SIG-M5 treated with dmso at 0.1 percent for 504 hours (cell line): ENCODE measurements around the gene RASD2.

Experiments
- DNase-seq: peaks from one replicate; lab custom pipeline; 2025; ENCODE audit not compliant: unreplicated experiment; lab: John Stamatoyannopoulos, UW

The RASD2 gene

DNA sequence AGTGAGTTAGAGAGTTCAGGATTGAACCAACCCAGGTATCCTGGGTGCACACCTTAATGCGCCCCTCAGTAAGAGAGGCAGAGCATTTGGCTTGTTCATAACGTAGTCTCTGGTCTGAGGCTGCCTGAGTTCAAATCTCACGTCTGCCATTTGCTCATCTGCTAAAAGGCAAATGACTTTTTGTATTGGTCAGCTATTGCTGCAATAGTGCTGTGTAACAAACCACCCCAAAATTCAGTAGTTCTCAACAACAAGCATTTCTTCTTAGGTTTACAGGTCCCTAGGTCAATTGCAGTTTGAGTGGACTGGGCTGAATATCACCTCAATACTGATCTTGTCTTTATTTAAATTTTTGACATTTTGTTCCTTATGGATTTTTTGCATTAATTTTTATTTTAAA is 18.1 kb downstream of the RASD2 start:
- no peak for DNase-seq

- no peak for DNase-seq
Observed at GRCh38 chr22:35559354-35560005, 18.8 kb downstream of the RASD2 start.

GRCh38 chr22:35560366-35560765 is 19.7 kb downstream of the RASD2 start:
- no peak for DNase-seq

DNA sequence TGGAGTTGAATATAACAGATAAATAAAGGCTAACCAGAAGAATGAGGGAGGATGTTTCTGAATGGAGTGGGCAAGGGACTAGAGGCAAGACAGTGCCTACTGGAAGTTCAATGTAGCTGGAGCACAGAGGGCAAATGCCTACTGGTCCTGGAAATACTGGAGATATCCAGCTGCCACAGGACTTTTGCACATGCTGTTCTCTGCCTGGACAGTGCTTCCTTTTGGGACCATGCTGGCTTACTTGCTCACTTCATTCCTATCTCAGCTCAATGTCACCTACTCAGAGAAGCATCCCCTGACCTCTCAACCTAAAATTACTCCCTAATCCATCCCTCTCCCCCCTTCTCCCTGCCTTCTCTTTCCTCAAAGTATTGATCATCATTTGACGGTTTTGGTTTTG is 20.2 kb downstream of the RASD2 start:
- DNase-seq, result no peak

GRCh38 chr22:35561796-35562526 is 21.3 kb downstream of the RASD2 start:
- no peak for DNase-seq

DNA sequence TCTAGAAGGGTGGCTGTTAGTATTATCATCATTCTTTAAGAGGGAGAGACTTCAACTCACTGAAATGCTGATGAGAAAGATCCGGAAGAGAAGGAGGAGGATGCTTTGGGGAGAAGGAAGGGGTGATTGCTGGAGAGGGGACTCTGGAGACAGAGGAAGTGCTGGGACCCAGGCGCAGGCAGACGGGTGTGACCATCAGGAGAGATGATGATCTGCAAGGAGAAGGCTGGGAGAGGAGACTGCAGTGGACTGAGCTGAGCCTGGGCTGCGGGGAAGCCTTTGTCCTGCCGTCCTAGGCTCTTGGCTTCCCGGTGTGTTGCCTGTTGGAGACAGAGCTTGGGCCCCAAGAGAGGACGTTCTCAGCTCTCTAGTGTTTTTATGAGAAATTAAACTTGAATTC is 22.6 kb downstream of the RASD2 start:
- no peak for DNase-seq

- DNase-seq, result no peak
Observed at GRCh38 chr22:35564975-35565867, 24.6 kb downstream of the RASD2 start.

DNA sequence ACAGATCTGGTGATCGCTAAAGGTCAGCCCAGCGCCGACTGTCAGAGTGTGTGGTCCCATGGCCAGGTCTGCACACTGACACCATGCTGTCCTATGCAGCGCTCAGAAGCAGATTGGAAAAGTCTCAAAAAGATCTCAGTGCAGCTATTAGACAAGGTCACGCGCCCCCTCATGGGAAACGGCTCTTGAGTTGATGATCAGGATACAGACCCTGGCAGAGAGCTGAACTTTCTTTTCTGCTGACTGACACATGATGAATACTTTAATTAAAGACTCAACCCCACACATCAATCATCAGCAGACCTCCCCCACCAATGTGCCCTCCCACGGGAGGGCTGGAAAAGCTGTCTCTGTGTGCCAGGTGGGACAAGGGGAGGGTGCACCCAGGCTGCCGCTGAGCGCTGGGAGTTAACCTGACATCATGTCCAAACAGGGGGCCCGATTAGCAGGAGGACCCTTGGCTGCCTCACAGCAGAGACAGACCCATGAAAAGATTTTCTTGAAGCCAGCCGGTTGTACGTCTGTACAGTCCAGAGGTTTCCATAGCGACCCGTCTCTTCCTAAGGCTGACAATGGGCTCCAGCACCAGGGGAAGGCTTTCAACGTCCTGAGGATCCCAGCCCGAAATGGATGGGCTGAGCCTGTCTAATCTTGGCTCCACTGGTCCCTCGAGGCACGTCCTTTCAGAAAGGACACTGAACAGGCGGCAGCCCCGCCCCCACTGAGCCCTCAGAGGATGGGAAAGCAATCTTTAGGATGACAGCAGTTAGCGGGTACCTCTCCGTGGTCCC is 26.9 kb downstream of the RASD2 start:
- DNase-seq, result no peak

GRCh38 chr22:35568751-35569739 is 28.4 kb downstream of the RASD2 start:
- DNase-seq, result no peak

- no peak for DNase-seq
Observed at GRCh38 chr22:35569916-35570315, 29.3 kb downstream of the RASD2 start.

GRCh38 chr22:35570686-35571194 is 30.1 kb downstream of the RASD2 start:
- no peak for DNase-seq

GRCh38 chr22:35572556-35572955 is 31.9 kb downstream of the RASD2 start:
- no peak for DNase-seq

DNA sequence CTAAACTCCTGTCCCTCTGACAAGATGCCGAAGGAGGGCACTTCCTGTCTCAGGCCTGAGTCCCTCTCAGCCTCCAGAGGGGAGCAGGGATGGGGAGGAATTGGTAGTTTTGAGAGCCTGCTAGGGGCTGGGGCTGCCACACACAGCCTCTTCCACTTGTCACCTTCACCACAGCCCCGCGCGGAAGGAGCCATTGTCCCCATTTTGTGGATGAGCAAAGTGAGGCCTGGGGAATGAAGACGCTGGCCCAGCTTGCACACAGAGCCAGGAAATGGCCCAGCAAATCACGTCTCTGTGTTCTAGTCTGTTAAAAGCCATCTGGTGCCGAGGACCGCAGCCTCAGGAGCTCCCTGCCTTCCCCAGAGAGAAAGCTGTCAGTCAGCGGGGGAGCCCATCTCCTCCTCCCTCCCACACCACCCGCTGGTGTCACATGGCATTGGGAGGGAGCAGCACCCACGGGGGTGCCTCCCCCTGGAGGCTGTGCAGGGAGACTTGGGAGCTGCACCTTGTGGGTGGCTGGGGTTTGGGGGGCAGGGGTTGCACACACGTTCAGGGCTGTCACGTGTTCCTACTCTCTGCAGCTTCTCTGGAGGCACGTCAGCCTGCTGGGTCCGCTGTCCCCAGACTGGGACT is 34.6 kb downstream of the RASD2 start:
- no peak for DNase-seq

GRCh38 chr22:35576671-35577070 is 36.0 kb downstream of the RASD2 start:
- no peak for DNase-seq

GRCh38 chr22:35577799-35578659 is 37.4 kb downstream of the RASD2 start:
- no peak for DNase-seq

GRCh38 chr22:35578836-35579575 is 38.4 kb downstream of the RASD2 start:
- no peak for DNase-seq

DNA sequence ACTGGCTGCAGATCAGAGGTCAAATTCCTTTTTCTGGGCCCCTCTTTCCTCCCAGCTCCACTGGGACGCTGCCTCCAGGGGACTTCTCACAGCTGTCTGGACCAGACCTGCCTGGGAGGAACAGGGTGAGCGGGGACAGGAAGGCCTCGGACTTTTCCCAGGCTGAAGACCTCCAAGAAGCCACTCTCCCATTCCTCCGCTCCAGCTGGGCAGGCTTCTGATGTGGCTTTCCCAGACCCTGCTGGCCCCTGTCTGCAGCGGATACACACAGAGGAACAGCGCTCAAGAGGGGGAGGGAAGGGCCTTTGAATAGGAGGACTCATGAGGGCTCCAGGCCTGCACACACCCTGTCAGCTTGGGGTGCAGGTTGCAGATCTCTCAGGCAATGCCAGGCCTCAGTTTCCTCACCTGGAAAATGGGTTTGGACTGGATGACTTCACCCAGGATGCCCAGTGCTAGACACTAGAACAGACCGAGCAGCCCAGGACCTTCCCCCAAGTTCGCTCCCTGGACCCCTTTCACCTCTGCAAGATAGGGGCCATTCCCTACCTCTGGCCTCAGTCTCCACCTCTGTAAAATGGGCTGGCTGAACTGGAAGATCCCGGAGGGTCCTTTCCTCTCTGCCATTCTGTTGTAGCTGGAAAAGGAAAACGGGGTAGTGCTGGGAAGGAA is 39.9 kb downstream of the RASD2 start:
- DNase-seq, result no peak
